GM12878 (cell line): ENCODE data around the gene HCAR2. TPM values are rescaled to one million over a fixed set of nuclear protein-coding genes. Genes with fewer than 3 reads are reported as not detected.
A peak's percentile ranks its signal among the peaks of the same experiment; 100 is the strongest.

Source experiments
- ATAC-seq: fragments of 200-7000 bp; cut with Tn5 transposase; 3 replicates; pipeline ENCODE4 v1.9.1; 2020; ENCODE audit warnings: mild to moderate bottlenecking, moderate library complexity
- BruUV-seq: library from RNA; stranded (reverse); fragments of 400-500 nt; replicated peaks from 2 replicates; lab custom pipeline; 2021; lab: Mats Ljungman, UMichigan
- CTCF ChIA-PET: fragments of 300-600 bp; sonication (Branson Sonifier 250); formaldehyde crosslinking; extraction: SDS; loops from one replicate; lab custom pipeline; 2021; ENCODE audit warnings: inconsistent platforms; lab: Yijun Ruan, JAX
- POLR2A ChIA-PET: fragments of 350-600 bp; formaldehyde crosslinking; extraction: SDS; loops from one replicate; lab custom pipeline; 2021; ENCODE audit warnings: inconsistent platforms; lab: Charles Lee
- RAD21 ChIA-PET: fragments of 300-600 bp; sonication (Branson Sonifier 250); formaldehyde crosslinking; loops from one replicate; lab custom pipeline; 2023; ENCODE audit warnings: antibody characterized with exemption; ENCODE audit not compliant: unreplicated experiment; lab: Charles Lee
- SMC1A ChIA-PET: fragments of 300-600 bp; sonication (Branson Sonifier 250); formaldehyde crosslinking; loops from one replicate; lab custom pipeline; 2023; ENCODE audit not compliant: unreplicated experiment, uncharacterized antibody; lab: Charles Lee
- DNase-seq: peaks from one replicate; pipeline ENCODE4 v3.0.0-alpha.2; 2011; ENCODE audit warnings: low read depth, low spot score
- FAIRE-seq: peaks from 3 replicates; lab custom pipeline; 2011; peaks lifted over from hg19 to GRCh38; lab: Jason Lieb, UNC
- H2AFZ ChIP-seq: 2 replicates; pipeline ENCODE4 v1.6.0; 2011; ENCODE audit warnings: low read depth, low read length, control low read depth; ENCODE audit not compliant: control insufficient read depth
- H3K27ac ChIP-seq: 2 replicates; pipeline ENCODE4 v1.5.1; 2011; ENCODE audit warnings: control low read depth; ENCODE audit not compliant: control insufficient read depth, insufficient read depth
- H3K27me3 ChIP-seq, 2 experiments: replicated peaks in 1 of 2; 2 replicates each; pipeline versions ENCODE4 v1.6.0 to v1.6.1; 2011; ENCODE audit warnings: low read length in 1 of 2; ENCODE audit not compliant: control insufficient read depth in 2 of 2, insufficient read depth in 2 of 2
- H3K36me3 ChIP-seq, 2 experiments: 2 replicates each; pipeline ENCODE4 v1.5.1; 2011; ENCODE audit warnings: low read length in 1 of 2; ENCODE audit not compliant: control insufficient read depth in 2 of 2, insufficient read depth in 2 of 2
- H3K4me1 ChIP-seq: 2 replicates; pipeline ENCODE4 v1.6.1; 2011; ENCODE audit warnings: mild to moderate bottlenecking, low read length, moderate library complexity, mixed read lengths; ENCODE audit not compliant: control insufficient read depth, insufficient read depth
- H3K4me2 ChIP-seq: 2 replicates; pipeline ENCODE4 v1.6.0; 2011; ENCODE audit warnings: control low read depth; ENCODE audit not compliant: control insufficient read depth, insufficient read depth
- H3K4me3 ChIP-seq: fragments of 200-600 bp; sonication (generic); 2 replicates; pipeline ENCODE4 v1.5.1; 2016
- H3K79me2 ChIP-seq: 2 replicates; pipeline ENCODE4 v1.6.0; 2011; ENCODE audit warnings: low read length; ENCODE audit not compliant: control insufficient read depth, insufficient read depth
- H3K9ac ChIP-seq: 2 replicates; pipeline ENCODE4 v1.8.0; 2011; ENCODE audit warnings: low read length, control low read depth, mixed read lengths; ENCODE audit not compliant: control insufficient read depth, insufficient read depth
- H3K9me3 ChIP-seq: replicated peaks from 3 replicates; pipeline ENCODE4 v1.5.1; 2011; ENCODE audit warnings: mild to moderate bottlenecking, low read length; ENCODE audit not compliant: control insufficient read depth, insufficient read depth
- H4K20me1 ChIP-seq: 2 replicates; pipeline ENCODE4 v1.6.0; 2011; ENCODE audit not compliant: control insufficient read depth, insufficient read depth
- E2F8 ChIP-seq: fragments of 450-650 bp; IDR thresholded peaks from 2 replicates; pipeline ENCODE4 v1.6.1; 2018; ENCODE audit warnings: mild to moderate bottlenecking, low read depth, moderate library complexity; ENCODE audit not compliant: partially characterized antibody
- ETV6 ChIP-seq, 2 experiments: fragments of 450-650 bp in 1 of 2; IDR thresholded peaks in 1 of 2; conservative IDR thresholded peaks in 1 of 2; 2 replicates each; pipeline ENCODE4 v1.6.1; 2014; ENCODE audit warnings: antibody characterized with exemption in 1 of 2, borderline replicate concordance in 1 of 2, low read depth in 1 of 2, mild to moderate bottlenecking in 1 of 2, moderate library complexity in 1 of 2
- GABPA ChIP-seq: IDR thresholded peaks from 2 replicates; pipeline ENCODE4 v1.6.1; 2014; ENCODE audit warnings: antibody characterized with exemption, low read depth, mild to moderate bottlenecking, inconsistent platforms
- NFYA ChIP-seq: IDR thresholded peaks from 2 replicates; pipeline ENCODE4 v1.6.1; 2011; ENCODE audit warnings: low read depth, mild to moderate bottlenecking, low read length, improper control_type of control experiment, borderline replicate concordance
- SMAD5 ChIP-seq: IDR thresholded peaks from 2 replicates; pipeline ENCODE4 v1.6.1; 2016; ENCODE audit warnings: antibody characterized with exemption, low read depth
- SMARCA5 ChIP-seq: fragments of 450-650 bp; IDR thresholded peaks from 2 replicates; pipeline ENCODE4 v1.6.1; 2017; ENCODE audit warnings: mild to moderate bottlenecking
- SPI1 ChIP-seq: IDR thresholded peaks from 2 replicates; pipeline ENCODE4 v1.6.1; 2011; ENCODE audit warnings: low read depth, mild to moderate bottlenecking, low read length, moderate library complexity, borderline replicate concordance; ENCODE audit not compliant: insufficient read depth
- WGBS: methylation state at CpG from one replicate; pipeline ENCODE4 v1.1.6; 2016; ENCODE audit warnings: low lambda C conversion rate; ENCODE audit not compliant: insufficient replicate concordance, insufficient coverage; ENCODE audit errors: missing lambda C conversion rate; 5-methylcytosine and 5-hydroxymethylcytosine counted together
- in situ Hi-C: fragments of 300-500 bp; cut with MboI; formaldehyde crosslinking; loops from 9 replicates; pipeline ENCODE4 v1.14.3; 2018; ENCODE audit warnings: mixed read lengths
- intact Hi-C: fragments of 100-400 bp; cut with micrococcal nuclease; formaldehyde crosslinking; loops from one replicate; pipeline ENCODE4 v1.14.2; 2022; ENCODE audit not compliant: unreplicated experiment
- polyA plus RNA-seq, 11 experiments: library from polyadenylated mRNA; depleted of rRNA in 4 of 11; unstranded in 6 of 11; stranded (reverse) in 5 of 11; fragments of >200 nt; fragmentation: Nextera tagmentation in 4 of 11; fragmentation: Illumina TruSeq in 1 of 11; extraction: Ambion mirVana in 4 of 11; extraction: Trizol in 1 of 11; gene quantifications; 1 replicate in 1 of 11; 2 replicates in 10 of 11; pipeline versions ENCODE4 v1.2.1 to v1.2.3, GENCODE V29; 2011 to 2016; ENCODE audit warnings: inconsistent platforms in 2 of 11, missing spikeins in 2 of 11, low read depth in 1 of 11
- total RNA-seq, 4 experiments: library from RNA; depleted of rRNA in 3 of 4; stranded (reverse); fragments of >200 nt in 3 of 4; fragmentation: Illumina TruSeq in 1 of 4; extraction: Trizol in 1 of 4; gene quantifications; 2 replicates each; pipeline versions ENCODE4 v1.2.1 to v1.2.3, GENCODE V29; 2013 to 2021

HCAR2 gene
- total and polyA plus RNA-seq, 10 of the 15 experiments (the other 5 are each of a cell fraction or from before 2014, with no cell fraction given) = 0.19 to 0.66 (median 0.35) TPM

DNA sequence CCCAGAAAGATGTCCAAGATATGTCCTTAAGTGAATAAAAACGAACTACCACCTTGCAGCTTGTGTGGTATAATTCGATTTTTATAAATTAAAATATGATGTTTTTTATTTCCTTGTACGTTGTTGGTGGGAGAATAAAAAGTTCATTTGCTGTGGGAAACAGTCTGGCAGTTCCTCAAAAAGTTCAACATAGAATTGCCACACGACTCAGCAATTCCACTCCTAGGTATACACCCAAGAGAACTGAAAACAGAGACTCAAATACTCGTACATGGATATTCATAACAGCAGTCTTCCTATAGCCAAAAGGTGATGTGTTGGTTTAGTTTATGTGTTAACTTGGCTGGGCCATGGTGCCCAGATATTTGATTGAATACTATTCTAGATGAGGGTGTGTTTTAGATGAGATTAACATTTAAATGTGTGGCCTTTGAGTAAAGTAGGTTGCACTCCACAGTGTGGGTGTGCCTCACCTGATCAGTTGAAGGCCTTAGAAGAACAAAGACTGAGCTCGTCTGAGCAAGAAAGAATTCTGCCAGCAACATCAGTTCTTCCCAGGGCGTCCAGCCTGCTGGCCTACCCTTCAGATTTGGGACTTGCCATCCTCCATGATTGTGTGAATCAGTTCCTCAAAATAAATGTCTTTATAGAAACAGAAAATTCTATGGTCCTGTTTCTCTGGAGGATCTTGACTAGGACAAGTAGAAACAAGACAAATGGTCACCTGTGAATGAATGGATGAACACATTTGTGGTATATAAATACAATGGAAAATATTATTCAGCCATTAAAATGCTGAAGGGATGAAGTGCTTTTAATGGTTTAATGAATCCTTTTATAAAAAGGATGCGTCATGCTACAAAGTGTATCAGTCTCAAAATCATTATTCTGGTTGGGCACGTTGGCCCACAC lies 44.3 kb upstream of the HCAR2 start:
- no peaks in the 10 kb centered on the region for H3K27me3 ChIP-seq
- no peak overlapping the region for H3K9ac ChIP-seq
- ATAC-seq = no peak
- no peaks in the 10 kb centered on the region; the same call in 1 of the 2 replicates for H3K4me1 ChIP-seq
- FAIRE-seq = no peak
- intact Hi-C loops (no loop called here), in situ Hi-C loops (no loop called here)
- no peak overlapping the region for H2AFZ ChIP-seq
- DNase-seq = no peak
- ChIA-PET CTCF (interaction anchor here (0.9 kb wide), 1 partner anchor 110 kb away, joined by 3 read pairs; no protein-coding TSS in a partner anchor), SMC1A (interaction anchor here (0.6 to 1.0 kb wide), 2 partner anchors 82 to 110 kb away, joined by 3 to 4 read pairs; no protein-coding TSS in a partner anchor), POLR2A (no interaction called here), RAD21 (no interaction called here)
- no peak overlapping the region for H3K4me2 ChIP-seq
- H4K20me1 ChIP-seq = no peaks in the 10 kb centered on the region
- TF ChIP-seq SMAD5 (no peak), SPI1 (peak; percentile 28; the same call in 1 of the 2 replicates)
- H3K27ac ChIP-seq = no peak overlapping the region
- no peak overlapping the region for H3K4me3 ChIP-seq
- WGBS = 66% methylated on average over 9 of the region's 9 CpGs
- H3K9me3 ChIP-seq = no peaks in the 10 kb centered on the region
- H3K36me3 ChIP-seq = no peaks in the 10 kb centered on the region
- no peaks in the 10 kb centered on the region for H3K79me2 ChIP-seq
- no TSS peak for BruUV-seq

GRCh38 chr12:122743895-122744525 lies 40.9 kb upstream of the HCAR2 start:
- Histone ChIP-seq H3K27me3 (no peaks in the 10 kb centered on the region), H3K79me2 (no peaks in the 10 kb centered on the region), H3K9me3 (no peaks in the 10 kb centered on the region), H3K4me2 (no peak overlapping the region), H3K9ac (no peak overlapping the region), H3K4me3 (no peak overlapping the region), H3K36me3 (no peaks in the 10 kb centered on the region), H4K20me1 (no peaks in the 10 kb centered on the region), H3K27ac (no peak overlapping the region), H3K4me1 (no peaks in the 10 kb centered on the region), H2AFZ (no peak overlapping the region)
- CTCF ChIA-PET = no interaction called here
- in situ Hi-C loops (no loop called here), intact Hi-C loops (no loop called here)
- SMC1A ChIA-PET = interaction anchor here (0.6 kb wide), 1 partner anchor 11 kb away, joined by 3 read pairs; no protein-coding TSS in a partner anchor
- TF ChIP-seq SMARCA5 = no peak
- TF ChIP-seq E2F8 = no peak
- no peak for TF ChIP-seq GABPA
- no peak for TF ChIP-seq NFYA
- no peak for TF ChIP-seq ETV6 (conservative IDR thresholded peaks at IDR 0.05 in 1 of 2, IDR thresholded peaks at IDR 0.05 in 1 of 2; ENCODE audit: borderline replicate concordance in 1 of 2, low read depth in 1 of 2)
- no TSS peak for BruUV-seq
- 82% methylated on average over 7 of the region's 7 CpGs for WGBS
- POLR2A ChIA-PET = interaction anchor here (0.6 kb wide), 1 partner anchor 22 kb away, joined by 3 read pairs; no protein-coding TSS in a partner anchor
- FAIRE-seq = no peak
- DNase-seq = no peak
- RAD21 ChIA-PET = no interaction called here
- no peak for ATAC-seq
